H1 (cell line): ENCODE data around the gene DPH1.

Source experiments
- CREB1 ChIP-seq: IDR thresholded peaks from 2 replicates; pipeline ENCODE4 v1.6.1; 2012; ENCODE audit warnings: inconsistent platforms
- EZH2 ChIP-seq: fragments of 200-600 bp; sonication (generic); IDR thresholded peaks from 2 replicates; pipeline ENCODE4 v1.7.1; 2012; ENCODE audit warnings: low read depth, mild to moderate bottlenecking, moderate library complexity, low read length, inconsistent platforms; ENCODE audit not compliant: severe bottlenecking
- GTF2F1 ChIP-seq: IDR thresholded peaks from 2 replicates; pipeline ENCODE4 v1.6.1; 2012; ENCODE audit warnings: low read depth, low read length, improper control_type of control experiment, borderline replicate concordance
- POLR2A ChIP-seq, 2 experiments: IDR thresholded peaks; 1 replicate in 1 of 2; 2 replicates in 1 of 2; pipeline ENCODE4 v1.6.1; 2011; ENCODE audit warnings: low read depth in 2 of 2, low read length in 2 of 2, mild to moderate bottlenecking in 2 of 2; ENCODE audit errors: control extremely low read depth in 1 of 2
- POLR2AphosphoS5 ChIP-seq: IDR thresholded peaks from 2 replicates; pipeline ENCODE4 v1.6.1; 2011; ENCODE audit warnings: low read depth, low read length
- USF2 ChIP-seq: IDR thresholded peaks from 2 replicates; pipeline ENCODE4 v1.6.1; 2011; ENCODE audit warnings: low read length, improper control_type of control experiment
- YY1 ChIP-seq: IDR thresholded peaks from 2 replicates; pipeline ENCODE4 v1.6.1; 2011; ENCODE audit warnings: low read depth, mild to moderate bottlenecking, low read length
- TF ChIP-seq, protein P1 (sequence below), 3 experiments: IDR thresholded peaks; 1 replicate in 2 of 3; 2 replicates in 1 of 3; pipeline versions ENCODE4 v1.5.1 to v1.6.1; 2011; ENCODE audit warnings: low read length in 3 of 3, mild to moderate bottlenecking in 3 of 3, inconsistent platforms in 2 of 3, low read depth in 1 of 3, moderate library complexity in 1 of 3; ENCODE audit not compliant: insufficient read depth in 1 of 3; ENCODE audit errors: control extremely low read depth in 1 of 3

- TF ChIP-seq EZH2: no peak
- no peak for TF ChIP-seq POLR2A (IDR thresholded peaks at IDR 0.05; ENCODE audit: control extremely low read depth in 1 of 2, low read depth in 2 of 2, low read length in 2 of 2)
- TF ChIP-seq GTF2F1: no peak
- TF ChIP-seq POLR2AphosphoS5: no peak
- TF ChIP-seq, protein P1, sequence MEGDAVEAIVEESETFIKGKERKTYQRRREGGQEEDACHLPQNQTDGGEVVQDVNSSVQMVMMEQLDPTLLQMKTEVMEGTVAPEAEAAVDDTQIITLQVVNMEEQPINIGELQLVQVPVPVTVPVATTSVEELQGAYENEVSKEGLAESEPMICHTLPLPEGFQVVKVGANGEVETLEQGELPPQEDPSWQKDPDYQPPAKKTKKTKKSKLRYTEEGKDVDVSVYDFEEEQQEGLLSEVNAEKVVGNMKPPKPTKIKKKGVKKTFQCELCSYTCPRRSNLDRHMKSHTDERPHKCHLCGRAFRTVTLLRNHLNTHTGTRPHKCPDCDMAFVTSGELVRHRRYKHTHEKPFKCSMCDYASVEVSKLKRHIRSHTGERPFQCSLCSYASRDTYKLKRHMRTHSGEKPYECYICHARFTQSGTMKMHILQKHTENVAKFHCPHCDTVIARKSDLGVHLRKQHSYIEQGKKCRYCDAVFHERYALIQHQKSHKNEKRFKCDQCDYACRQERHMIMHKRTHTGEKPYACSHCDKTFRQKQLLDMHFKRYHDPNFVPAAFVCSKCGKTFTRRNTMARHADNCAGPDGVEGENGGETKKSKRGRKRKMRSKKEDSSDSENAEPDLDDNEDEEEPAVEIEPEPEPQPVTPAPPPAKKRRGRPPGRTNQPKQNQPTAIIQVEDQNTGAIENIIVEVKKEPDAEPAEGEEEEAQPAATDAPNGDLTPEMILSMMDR (IDR thresholded peaks at IDR 0.05; ENCODE audit: control extremely low read depth in 1 of 3, insufficient read depth in 1 of 3, low read depth in 1 of 3, low read length in 3 of 3): no peak
- TF ChIP-seq YY1: no peak
- TF ChIP-seq CREB1: no peak
- no peak for TF ChIP-seq USF2
Measured at GRCh38 chr17:2071024-2071385, 41.1 kb downstream of the DPH1 start.
